Measurements from ENCODE around the gene CACNA1H. TPM values are rescaled to one million over a fixed set of nuclear protein-coding genes. Genes with fewer than 3 reads are reported as not detected.

CACNA1H gene
- total RNA-seq, 4 donors from 2014 or later = 17.0 to 63.6 (median 39.5) TPM

GRCh38 chr16:1220098-1220728 lies 67.3 kb downstream of the CACNA1H start:
- Histone ChIP-seq H3K27ac (no peak overlapping the region), H3K4me3 (no peak overlapping the region), H3K4me1 (peaks cover 0 to 3% (median under 1%) of the 10 kb centered on the region in 4 donors), H3K9me3 (no peaks in the 10 kb centered on the region), H3K27me3 (no peaks in the 10 kb centered on the region), H3K36me3 (no peaks in the 10 kb centered on the region)
- intact Hi-C loops (cut with DNase I; ENCODE audit: low total_unique reads) (no loop called here), in situ Hi-C loops (cut with MboI; ENCODE audit: low pct_ligation_motif_present in 1 of 4, low pct_unique_long_range_greater_than_20kb in 1 of 4, low sequenced_read_pairs in 3 of 4) (no loop called here)
- WGBS, 2 donors (ENCODE audit: low coverage in 1 of 2) = 91% methylated on average over 54 of the region's 55 CpGs; no CpG with 5 or more reads in 1 of the 2 donors
- DNase-seq = no peak
- TF ChIP-seq CTCF (IDR thresholded peaks at IDR 0.05) = no peak
- no peak for TF ChIP-seq EP300 (IDR thresholded peaks at IDR 0.05; ENCODE audit: low read depth)
- no peak for TF ChIP-seq POLR2AphosphoS5 (IDR thresholded peaks at IDR 0.05)

DNA sequence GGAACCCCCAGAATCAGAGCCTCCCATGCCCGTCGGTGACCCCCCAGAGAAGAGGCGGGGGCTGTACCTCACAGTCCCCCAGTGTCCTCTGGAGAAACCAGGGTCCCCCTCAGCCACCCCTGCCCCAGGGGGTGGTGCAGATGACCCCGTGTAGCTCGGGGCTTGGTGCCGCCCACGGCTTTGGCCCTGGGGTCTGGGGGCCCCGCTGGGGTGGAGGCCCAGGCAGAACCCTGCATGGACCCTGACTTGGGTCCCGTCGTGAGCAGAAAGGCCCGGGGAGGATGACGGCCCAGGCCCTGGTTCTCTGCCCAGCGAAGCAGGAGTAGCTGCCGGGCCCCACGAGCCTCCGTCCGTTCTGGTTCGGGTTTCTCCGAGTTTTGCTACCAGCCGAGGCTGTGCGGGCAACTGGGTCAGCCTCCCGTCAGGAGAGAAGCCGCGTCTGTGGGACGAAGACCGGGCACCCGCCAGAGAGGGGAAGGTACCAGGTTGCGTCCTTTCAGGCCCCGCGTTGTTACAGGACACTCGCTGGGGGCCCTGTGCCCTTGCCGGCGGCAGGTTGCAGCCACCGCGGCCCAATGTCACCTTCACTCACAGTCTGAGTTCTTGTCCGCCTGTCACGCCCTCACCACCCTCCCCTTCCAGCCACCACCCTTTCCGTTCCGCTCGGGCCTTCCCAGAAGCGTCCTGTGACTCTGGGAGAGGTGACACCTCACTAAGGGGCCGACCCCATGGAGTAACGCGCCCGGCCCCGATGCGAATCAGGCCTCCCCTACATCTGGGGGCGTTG lies 68.1 kb downstream of the CACNA1H start:
- TF ChIP-seq EP300 (IDR thresholded peaks at IDR 0.05; ENCODE audit: low read depth) (no peak), CTCF (IDR thresholded peaks at IDR 0.05) (no peak)
- intact Hi-C loops (cut with DNase I; ENCODE audit: low total_unique reads) = no loop called here

DNA sequence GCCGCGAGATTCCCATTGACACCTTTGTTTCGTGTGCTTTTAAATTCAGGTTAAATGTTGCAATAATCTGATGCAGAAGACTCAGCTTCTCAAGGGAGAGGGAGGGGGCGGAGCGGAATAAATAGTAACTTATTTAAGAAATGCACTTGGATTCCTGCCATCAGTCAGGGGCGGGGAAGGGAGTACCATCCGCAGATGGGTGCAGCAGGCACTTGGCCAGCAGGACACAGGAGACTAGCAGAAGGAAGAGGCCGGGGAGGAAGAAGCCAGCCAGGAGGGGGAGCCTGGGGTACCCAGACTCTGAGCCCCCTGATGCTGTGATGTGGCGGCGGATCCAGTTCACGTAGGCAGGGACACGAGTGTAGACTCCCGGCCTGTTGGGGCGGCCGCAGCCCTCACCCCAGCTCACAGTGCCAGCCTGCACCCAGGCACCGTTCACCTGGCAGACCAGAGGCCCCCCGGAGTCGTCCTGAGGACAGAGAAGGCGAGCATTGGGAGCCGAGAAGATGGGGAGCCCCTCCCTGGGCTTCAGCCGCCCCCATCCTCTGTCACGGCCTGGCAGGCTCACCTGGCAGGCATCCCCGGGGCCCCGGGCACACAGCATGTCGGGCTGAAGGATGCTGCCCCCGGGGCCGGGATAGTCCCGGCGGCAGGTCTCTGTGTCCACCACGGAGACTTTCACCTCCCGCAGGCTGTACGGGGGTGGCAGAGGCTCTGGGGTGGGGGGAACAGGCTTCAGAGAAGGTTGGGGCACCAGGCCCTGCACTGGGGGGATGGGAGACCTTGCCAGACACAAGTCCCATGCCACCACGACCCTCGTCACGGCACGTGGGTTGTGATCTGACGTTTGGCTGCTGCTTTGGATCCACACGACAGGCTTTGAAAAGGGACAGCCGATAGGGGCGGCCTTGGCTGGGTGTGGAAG lies 69.0 kb downstream of the CACNA1H start:
- intact Hi-C loops (cut with DNase I; ENCODE audit: low total_unique reads) (no loop called here), in situ Hi-C loops (cut with MboI; ENCODE audit: low pct_ligation_motif_present in 1 of 4, low pct_unique_long_range_greater_than_20kb in 1 of 4, low sequenced_read_pairs in 3 of 4) (no loop called here)
- no peak overlapping the region for H3K4me3 ChIP-seq
- DNase-seq = peak; percentile 33
- TF ChIP-seq EP300 (IDR thresholded peaks at IDR 0.05; ENCODE audit: low read depth) = no peak
- TF ChIP-seq POLR2A (IDR thresholded peaks at IDR 0.05) = no peak
- TF ChIP-seq CTCF (IDR thresholded peaks at IDR 0.05) = no peak
- no peak for TF ChIP-seq POLR2AphosphoS5 (IDR thresholded peaks at IDR 0.05)
- H3K9me3 ChIP-seq = no peaks in the 10 kb centered on the region
- WGBS, 2 donors (ENCODE audit: low coverage in 1 of 2) = 50 to 65% methylated on average over 4 to 39 of the region's 40 CpGs
- H3K27ac ChIP-seq = peak overlapping the region in 2 of 4 donors; percentile 22 to 30
- no peaks in the 10 kb centered on the region for H3K36me3 ChIP-seq
- H3K4me1 ChIP-seq = peaks cover 0 to 8% (median 3%) of the 10 kb centered on the region in 4 donors
- no peaks in the 10 kb centered on the region for H3K27me3 ChIP-seq

More for the DNA sequence above, 68.1 kb downstream of the CACNA1H start:
- WGBS, 2 donors (ENCODE audit: low coverage in 1 of 2) = 64% methylated on average over 42 of the region's 48 CpGs; no CpG with 5 or more reads in 1 of the 2 donors
- no peak overlapping the region for H3K4me3 ChIP-seq
- H3K27ac ChIP-seq = peak overlapping the region in 2 of 4 donors; percentile 22 to 30
- in situ Hi-C loops (cut with MboI; ENCODE audit: low pct_ligation_motif_present in 1 of 4, low pct_unique_long_range_greater_than_20kb in 1 of 4, low sequenced_read_pairs in 3 of 4) = no loop called here
- H3K4me1 ChIP-seq = peaks cover 0 to 7% (median 3%) of the 10 kb centered on the region in 4 donors
- H3K9me3 ChIP-seq = no peaks in the 10 kb centered on the region
- DNase-seq = no peak
- no peaks in the 10 kb centered on the region for H3K27me3 ChIP-seq
- no peaks in the 10 kb centered on the region for H3K36me3 ChIP-seq
